KMS-11 (cell line): Measurements from ENCODE around the gene RPS2.
A peak's percentile ranks its signal among the peaks of the same experiment; 100 is the strongest.

Experiments used
- H2AFZ ChIP-seq: fragments of 200-600 bp; sonication (generic); 2 replicates; pipeline ENCODE4 v1.6.1; 2016; ENCODE audit warnings: antibody characterized with exemption, mixed run types, low read depth
- H3K27ac ChIP-seq: fragments of 200-600 bp; sonication (generic); 2 replicates; pipeline ENCODE4 v1.6.1; 2016; ENCODE audit warnings: mild to moderate bottlenecking, mixed run types
- H3K27me3 ChIP-seq: fragments of 200-600 bp; sonication (generic); 2 replicates; pipeline ENCODE4 v1.6.1; 2017; ENCODE audit warnings: mild to moderate bottlenecking, low read depth, mixed run types, moderate library complexity; ENCODE audit not compliant: insufficient read depth
- H3K36me3 ChIP-seq: fragments of 200-600 bp; sonication (generic); 2 replicates; pipeline ENCODE4 v1.6.1; 2017; ENCODE audit warnings: mild to moderate bottlenecking, mixed run types; ENCODE audit not compliant: insufficient read depth
- H3K4me1 ChIP-seq: fragments of 200-600 bp; sonication (generic); 2 replicates; pipeline ENCODE4 v1.6.1; 2016; ENCODE audit warnings: mild to moderate bottlenecking, low read depth, mixed run types; ENCODE audit not compliant: poor library complexity, severe bottlenecking
- H3K4me2 ChIP-seq: fragments of 200-600 bp; sonication (generic); 2 replicates; pipeline ENCODE4 v1.7.0; 2016; ENCODE audit warnings: mild to moderate bottlenecking, mixed run types
- H3K4me3 ChIP-seq: fragments of 200-600 bp; sonication (generic); IDR thresholded peaks from 2 replicates; pipeline ENCODE4 v1.6.1; 2017; ENCODE audit warnings: low read depth, low read length, mixed read lengths; ENCODE audit not compliant: insufficient read depth
- H3K79me2 ChIP-seq: fragments of 200-600 bp; sonication (generic); 2 replicates; pipeline ENCODE4 v1.6.1; 2016; ENCODE audit warnings: low read depth, mixed run types; ENCODE audit not compliant: insufficient read depth
- H3K9ac ChIP-seq: fragments of 200-600 bp; sonication (generic); 2 replicates; pipeline ENCODE4 v1.6.1; 2016; ENCODE audit warnings: mild to moderate bottlenecking, mixed run types
- H4K20me1 ChIP-seq: fragments of 200-600 bp; sonication (generic); 2 replicates; pipeline ENCODE4 v1.6.1; 2016; ENCODE audit warnings: mild to moderate bottlenecking, mixed run types; ENCODE audit not compliant: insufficient read depth
- CTCF ChIP-seq: fragments of 200-600 bp; sonication (generic); conservative IDR thresholded peaks from 2 replicates; pipeline ENCODE4 v1.6.1; 2017; ENCODE audit warnings: low read depth, mild to moderate bottlenecking, antibody characterized with exemption, low read length, moderate library complexity, mixed read lengths

Gene RPS2

GRCh38 chr16:1973461-1974156 is 9.0 kb upstream of the RPS2 start:
- TF ChIP-seq CTCF, result no peak
- Histone ChIP-seq H3K36me3 (no peaks in the 10 kb centered on the region; the same call in 1 of the 2 replicates), H3K27ac (no peak overlapping the region), H2AFZ (no peak overlapping the region), H3K9ac (no peak overlapping the region), H4K20me1 (no peaks in the 10 kb centered on the region), H3K4me1 (peaks cover 10% of the 10 kb centered on the region), H3K4me3 (no peak overlapping the region), H3K27me3 (no peaks in the 10 kb centered on the region), H3K4me2 (peak overlapping the region; percentile 95; the same call in 1 of the 2 replicates), H3K79me2 (peaks cover 20% of the 10 kb centered on the region)

DNA sequence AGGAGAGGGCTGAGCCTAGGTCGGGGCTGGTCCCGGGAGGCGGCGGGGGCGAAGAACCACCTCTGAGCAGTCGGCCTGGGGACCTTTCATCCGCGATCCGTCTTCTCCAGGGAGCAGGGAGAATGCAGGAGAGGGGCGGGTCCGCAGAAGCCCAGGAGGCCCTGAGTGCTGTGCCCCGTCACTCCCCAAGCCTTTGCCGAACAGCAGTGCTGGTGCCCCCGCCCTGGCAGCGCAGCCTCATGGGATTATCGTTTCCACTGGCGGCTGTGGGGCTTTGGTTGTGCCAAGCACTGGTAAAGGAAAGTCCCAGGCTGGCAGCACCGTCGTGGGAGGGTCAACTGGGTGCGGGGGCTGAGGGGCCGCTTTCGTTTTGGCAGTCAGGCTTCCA is 7.9 kb upstream of the RPS2 start:
- Histone ChIP-seq H4K20me1 (no peaks in the 10 kb centered on the region), H3K9ac (peak overlapping the region; percentile 93), H3K27ac (peak overlapping the region; percentile 78), H3K4me2 (peak overlapping the region; percentile 95), H3K4me3 (no peak overlapping the region), H3K27me3 (no peaks in the 10 kb centered on the region), H2AFZ (peak overlapping the region; percentile 93), H3K36me3 (no peaks in the 10 kb centered on the region; the same call in 1 of the 2 replicates), H3K4me1 (peaks cover 10% of the 10 kb centered on the region), H3K79me2 (peaks cover 20% of the 10 kb centered on the region)
- TF ChIP-seq CTCF, result no peak

GRCh38 chr16:1971796-1972489 is 7.3 kb upstream of the RPS2 start, which contains the start of gene TBL3:
Gene TBL3 (plus strand): TSS chr16:1972053. CDS start chr16:1972165, 112 bp downstream.
- H3K27me3 ChIP-seq, result no peaks in the 10 kb centered on the region
- no peak for TF ChIP-seq CTCF
- H3K4me3 ChIP-seq, result no peak within 1 kb of the TSS
- peak within 1 kb of the TSS; percentile 93 for H2AFZ ChIP-seq
- peaks cover 20% of the 10 kb centered on the region for H3K79me2 ChIP-seq
- H3K9ac ChIP-seq, result peak within 1 kb of the TSS; percentile 93
- H4K20me1 ChIP-seq, result no peaks in the 10 kb centered on the region
- no peaks in the 10 kb centered on the region; the same call in 1 of the 2 replicates for H3K36me3 ChIP-seq
- H3K4me2 ChIP-seq, result peak within 1 kb of the TSS; percentile 95
- peak within 1 kb of the TSS; percentile 78 for H3K27ac ChIP-seq
- H3K4me1 ChIP-seq, result peaks cover 10% of the 10 kb centered on the region

GRCh38 chr16:1968146-1968953 is 3.7 kb upstream of the RPS2 start:
- peaks cover 19% of the 10 kb centered on the region for H3K79me2 ChIP-seq

More at GRCh38 chr16:1968146-1968953, 3.7 kb upstream of the RPS2 start:
- Histone ChIP-seq H4K20me1 (no peaks in the 10 kb centered on the region), H3K36me3 (no peaks in the 10 kb centered on the region; the same call in 1 of the 2 replicates), H2AFZ (no peak overlapping the region), H3K9ac (no peak overlapping the region), H3K27me3 (no peaks in the 10 kb centered on the region), H3K27ac (no peak overlapping the region), H3K4me2 (no peak overlapping the region), H3K4me3 (no peak overlapping the region), H3K4me1 (peaks cover 10% of the 10 kb centered on the region)
- TF ChIP-seq CTCF, result no peak
